LNCaP clone FGC (cell line): ENCODE measurements around the gene HEMK1.

Source experiments
- DNase-seq: peaks from one replicate; pipeline ENCODE4 v3.0.0-alpha.2; 2011; ENCODE audit warnings: low read depth
- H3K4me3 ChIP-seq: 2 replicates; pipeline ENCODE4 v1.5.1; 2011; ENCODE audit warnings: mild to moderate bottlenecking, low read depth, low read length, control low read depth
- CTCF ChIP-seq: IDR thresholded peaks from 2 replicates; pipeline ENCODE4 v1.5.1; 2012; ENCODE audit warnings: mild to moderate bottlenecking; ENCODE audit not compliant: control insufficient read depth, insufficient read depth; ENCODE audit errors: extremely low read depth

The HEMK1 gene

GRCh38 chr3:50606596-50606995, 37.3 kb downstream of the HEMK1 start:
- no peak for DNase-seq
- H3K4me3 ChIP-seq = no peak overlapping the region
- no peak for TF ChIP-seq CTCF

GRCh38 chr3:50607271-50608091, 38.2 kb downstream of the HEMK1 start:
- TF ChIP-seq CTCF = no peak
- no peak for DNase-seq
- no peak overlapping the region for H3K4me3 ChIP-seq

GRCh38 chr3:50608278-50608677, 39.0 kb downstream of the HEMK1 start:
- TF ChIP-seq CTCF = no peak
- DNase-seq = no peak
- H3K4me3 ChIP-seq = no peak overlapping the region

GRCh38 chr3:50609071-50609762, 39.9 kb downstream of the HEMK1 start:
- no peak for TF ChIP-seq CTCF
- no peak for DNase-seq
- no peak overlapping the region for H3K4me3 ChIP-seq

GRCh38 chr3:50609763-50610085, 40.4 kb downstream of the HEMK1 start:
- TF ChIP-seq CTCF = no peak
- DNase-seq = no peak
- no peak overlapping the region for H3K4me3 ChIP-seq

- H3K4me3 ChIP-seq = peak overlapping the region; percentile 65
- TF ChIP-seq CTCF = no peak
These were observed 41.1 kb downstream of the HEMK1 start for GRCh38 chr3:50610181-50610971.

More at GRCh38 chr3:50610181-50610971, 41.1 kb downstream of the HEMK1 start:
- DNase-seq = no peak
